Measurements from ENCODE around the gene ZFP92.

Gene ZFP92

GRCh38 chrX:153434801-153435200 is 23.5 kb downstream of the ZFP92 start:
- H3K27me3 Mint-ChIP-seq (ENCODE audit: low read depth) = peaks cover 8% of the 10 kb centered on the region
- H3K4me3 Mint-ChIP-seq = no peak overlapping the region
- TF ChIP-seq CTCF (IDR thresholded peaks at IDR 0.05; ENCODE audit: unreplicated experiment in 3 of 3) = no peak
- H3K27ac Mint-ChIP-seq = no peak overlapping the region
- H3K4me1 Mint-ChIP-seq = no peaks in the 10 kb centered on the region
- H3K36me3 Mint-ChIP-seq (ENCODE audit: low read depth) = no peaks in the 10 kb centered on the region
- peaks cover 25% of the 10 kb centered on the region for H3K9me3 Mint-ChIP-seq

GRCh38 chrX:153435845-153436244 is 24.6 kb downstream of the ZFP92 start:
- peaks cover 23% of the 10 kb centered on the region for H3K9me3 Mint-ChIP-seq

GRCh38 chrX:153438532-153438931 is 27.3 kb downstream of the ZFP92 start:
- peak; percentile 36 to 49 (median 46) for TF ChIP-seq CTCF (IDR thresholded peaks at IDR 0.05; ENCODE audit: unreplicated experiment in 3 of 3)
- Mint-ChIP-seq H3K27me3 (ENCODE audit: low read depth) (peaks cover 8% of the 10 kb centered on the region), H3K36me3 (ENCODE audit: low read depth) (no peaks in the 10 kb centered on the region), H3K4me1 (no peaks in the 10 kb centered on the region), H3K9me3 (peaks cover 20% of the 10 kb centered on the region), H3K27ac (no peak overlapping the region), H3K4me3 (no peak overlapping the region)

More at GRCh38 chrX:153435845-153436244, 24.6 kb downstream of the ZFP92 start:
- Mint-ChIP-seq H3K4me1 (no peaks in the 10 kb centered on the region), H3K27ac (no peak overlapping the region), H3K27me3 (ENCODE audit: low read depth) (peaks cover 8% of the 10 kb centered on the region), H3K36me3 (ENCODE audit: low read depth) (no peaks in the 10 kb centered on the region), H3K4me3 (no peak overlapping the region)
- TF ChIP-seq CTCF (IDR thresholded peaks at IDR 0.05; ENCODE audit: unreplicated experiment in 3 of 3) = no peak

GRCh38 chrX:153439977-153440376 is 28.7 kb downstream of the ZFP92 start:
- no peak for TF ChIP-seq CTCF (IDR thresholded peaks at IDR 0.05; ENCODE audit: unreplicated experiment in 3 of 3)
- Mint-ChIP-seq H3K9me3 (peaks cover 16% of the 10 kb centered on the region), H3K36me3 (ENCODE audit: low read depth) (no peaks in the 10 kb centered on the region), H3K4me3 (no peak overlapping the region), H3K27ac (no peak overlapping the region), H3K4me1 (no peaks in the 10 kb centered on the region), H3K27me3 (ENCODE audit: low read depth) (peaks cover 8% of the 10 kb centered on the region)

- no peak for TF ChIP-seq CTCF (IDR thresholded peaks at IDR 0.05; ENCODE audit: unreplicated experiment in 3 of 3)
- Mint-ChIP-seq H3K27ac (no peak overlapping the region), H3K9me3 (peaks cover 16% of the 10 kb centered on the region)
These were observed 29.4 kb downstream of the ZFP92 start for GRCh38 chrX:153440556-153441135.

GRCh38 chrX:153441296-153441695 is 30.0 kb downstream of the ZFP92 start:
- Mint-ChIP-seq H3K27me3 (ENCODE audit: low read depth) (peaks cover 8% of the 10 kb centered on the region), H3K9me3 (peaks cover 13% of the 10 kb centered on the region), H3K4me1 (no peaks in the 10 kb centered on the region), H3K4me3 (no peak overlapping the region), H3K27ac (no peak overlapping the region), H3K36me3 (ENCODE audit: low read depth) (no peaks in the 10 kb centered on the region)
- TF ChIP-seq CTCF (IDR thresholded peaks at IDR 0.05; ENCODE audit: unreplicated experiment in 3 of 3) = no peak

More at GRCh38 chrX:153440556-153441135, 29.4 kb downstream of the ZFP92 start:
- Mint-ChIP-seq H3K27me3 (ENCODE audit: low read depth) (peaks cover 8% of the 10 kb centered on the region), H3K4me3 (no peak overlapping the region), H3K36me3 (ENCODE audit: low read depth) (no peaks in the 10 kb centered on the region), H3K4me1 (no peaks in the 10 kb centered on the region)

All from nephron (organoid).